ENCODE measurements around the gene EEF2. TPM values are rescaled to one million over a fixed set of nuclear protein-coding genes. Genes with fewer than 3 reads are reported as not detected.
"Not testable (repeated sequence)": the region's sequence is repeated elsewhere in the genome, so short reads cannot be mapped to it uniquely, and the experiment has no call there.

EEF2 gene
- polyA plus RNA-seq, 3 donors, result 264 to 836 (median 323) TPM

DNA sequence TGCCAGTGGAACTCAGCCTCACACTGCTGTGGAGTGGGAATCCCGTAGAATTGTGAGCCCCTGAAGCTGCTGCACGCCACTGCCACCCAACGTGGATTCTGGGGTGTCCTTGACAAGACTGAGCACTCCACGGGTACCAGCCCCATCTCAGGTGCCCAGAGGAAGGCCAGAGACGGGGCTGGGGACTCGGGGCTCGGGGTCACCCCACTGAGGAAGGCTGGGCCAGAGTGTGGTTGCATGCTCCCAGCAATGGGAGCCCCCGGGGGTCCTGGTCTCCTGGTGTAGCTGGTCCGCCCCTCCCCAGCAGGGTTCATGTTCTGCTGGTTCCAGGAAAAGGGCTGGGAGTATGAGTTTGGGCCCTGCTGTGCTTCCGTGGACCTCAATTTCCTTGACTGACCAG, 29.6 kb downstream of the EEF2 start:
- intact Hi-C loops (cut with micrococcal nuclease), result no loop called here
- H3K36me3 Mint-ChIP-seq, result peaks cover 14 to 39% of the 10 kb centered on the region in 2 donors

GRCh38 chr19:3955276-3955675, 30.0 kb downstream of the EEF2 start:
- H4K20me1 ChIP-seq (ENCODE audit: insufficient read depth, low read length); H3K27me3 ChIP-seq (ENCODE audit: control insufficient read depth in 2 of 2, insufficient read depth in 2 of 2, low read length in 2 of 2); H2AFZ ChIP-seq (ENCODE audit: insufficient read depth, low read depth, low read length, poor library complexity, severe bottlenecking); H3K4me3 ChIP-seq (replicated peaks in 1 of 3; ENCODE audit: low read depth in 2 of 3, low read length in 3 of 3); H3K27ac Mint-ChIP-seq; intact Hi-C loops (cut with micrococcal nuclease); H3K4me3 Mint-ChIP-seq; DNase-seq; H3K4me2 ChIP-seq (replicated peaks; ENCODE audit: extremely low read depth, low read length, poor library complexity, severe bottlenecking); H3K9me3 Mint-ChIP-seq; H3K9ac ChIP-seq (ENCODE audit: insufficient read depth, low read length, poor library complexity, severe bottlenecking); H3K27ac ChIP-seq (ENCODE audit: low read depth in 1 of 2, low read length in 2 of 2); H3K79me2 ChIP-seq (ENCODE audit: insufficient read depth, low read length); H3K9me3 ChIP-seq (replicated peaks in 1 of 2; ENCODE audit: control insufficient read depth in 1 of 2, insufficient read depth in 1 of 2, low read length in 2 of 2): not testable (repeated sequence)
- H3K36me3 ChIP-seq (replicated peaks in 1 of 2; ENCODE audit: control insufficient read depth in 1 of 2, insufficient read depth in 2 of 2, low read length in 2 of 2), result peaks cover 24 to 41% of the 10 kb centered on the region in 2 donors
- Mint-ChIP-seq H3K27me3 (ENCODE audit: low read depth in 3 of 3) (peaks cover 4 to 12% (median 8%) of the 10 kb centered on the region in 3 donors), H3K4me1 (peaks cover 21% of the 10 kb centered on the region), H3K36me3 (peaks cover 12 to 35% of the 10 kb centered on the region in 2 donors)
- 98% methylated on average over 6 of the region's 13 CpGs for WGBS (ENCODE audit: insufficient coverage)
- peaks cover 0 to 16% of the 10 kb centered on the region in 2 donors for H3K4me1 ChIP-seq (ENCODE audit: control insufficient read depth in 1 of 2, insufficient read depth in 2 of 2, low read length in 2 of 2)

More for the DNA sequence above, 29.6 kb downstream of the EEF2 start:
- no peak overlapping the region for H3K4me3 ChIP-seq (replicated peaks in 1 of 3; ENCODE audit: low read depth in 2 of 3, low read length in 3 of 3)
- peaks cover 0 to 12% of the 10 kb centered on the region in 2 donors for H3K4me1 ChIP-seq (ENCODE audit: control insufficient read depth in 1 of 2, insufficient read depth in 2 of 2, low read length in 2 of 2)
- no peak overlapping the region for H3K27ac ChIP-seq (ENCODE audit: low read depth in 1 of 2, low read length in 2 of 2)
- H3K9me3 ChIP-seq (replicated peaks in 1 of 2; ENCODE audit: control insufficient read depth in 1 of 2, insufficient read depth in 1 of 2, low read length in 2 of 2), result no peaks in the 10 kb centered on the region
- peaks cover 21% of the 10 kb centered on the region for H3K4me1 Mint-ChIP-seq
- no peak overlapping the region for H3K27ac Mint-ChIP-seq
- H2AFZ ChIP-seq (ENCODE audit: insufficient read depth, low read depth, low read length, poor library complexity, severe bottlenecking), result no peak overlapping the region
- 93% methylated on average over 9 of the region's 10 CpGs for WGBS (ENCODE audit: insufficient coverage)
- peaks cover 27 to 45% of the 10 kb centered on the region in 2 donors for H3K36me3 ChIP-seq (replicated peaks in 1 of 2; ENCODE audit: control insufficient read depth in 1 of 2, insufficient read depth in 2 of 2, low read length in 2 of 2)
- no peak overlapping the region for H3K9ac ChIP-seq (ENCODE audit: insufficient read depth, low read length, poor library complexity, severe bottlenecking)
- no peaks in the 10 kb centered on the region for H3K27me3 ChIP-seq (ENCODE audit: control insufficient read depth in 2 of 2, insufficient read depth in 2 of 2, low read length in 2 of 2)
- H3K4me3 Mint-ChIP-seq, result no peak overlapping the region
- peaks cover 4 to 9% (median 8%) of the 10 kb centered on the region in 3 donors for H3K27me3 Mint-ChIP-seq (ENCODE audit: low read depth in 3 of 3)
- no peak overlapping the region for H3K4me2 ChIP-seq (replicated peaks; ENCODE audit: extremely low read depth, low read length, poor library complexity, severe bottlenecking)
- DNase-seq, result no peak
- H3K79me2 ChIP-seq (ENCODE audit: insufficient read depth, low read length), result no peaks in the 10 kb centered on the region
- peaks cover 8% of the 10 kb centered on the region for H4K20me1 ChIP-seq (ENCODE audit: insufficient read depth, low read length)
- peaks cover 0 to 2% (median 0%) of the 10 kb centered on the region in 7 donors for H3K9me3 Mint-ChIP-seq
- TF ChIP-seq, protein P1, sequence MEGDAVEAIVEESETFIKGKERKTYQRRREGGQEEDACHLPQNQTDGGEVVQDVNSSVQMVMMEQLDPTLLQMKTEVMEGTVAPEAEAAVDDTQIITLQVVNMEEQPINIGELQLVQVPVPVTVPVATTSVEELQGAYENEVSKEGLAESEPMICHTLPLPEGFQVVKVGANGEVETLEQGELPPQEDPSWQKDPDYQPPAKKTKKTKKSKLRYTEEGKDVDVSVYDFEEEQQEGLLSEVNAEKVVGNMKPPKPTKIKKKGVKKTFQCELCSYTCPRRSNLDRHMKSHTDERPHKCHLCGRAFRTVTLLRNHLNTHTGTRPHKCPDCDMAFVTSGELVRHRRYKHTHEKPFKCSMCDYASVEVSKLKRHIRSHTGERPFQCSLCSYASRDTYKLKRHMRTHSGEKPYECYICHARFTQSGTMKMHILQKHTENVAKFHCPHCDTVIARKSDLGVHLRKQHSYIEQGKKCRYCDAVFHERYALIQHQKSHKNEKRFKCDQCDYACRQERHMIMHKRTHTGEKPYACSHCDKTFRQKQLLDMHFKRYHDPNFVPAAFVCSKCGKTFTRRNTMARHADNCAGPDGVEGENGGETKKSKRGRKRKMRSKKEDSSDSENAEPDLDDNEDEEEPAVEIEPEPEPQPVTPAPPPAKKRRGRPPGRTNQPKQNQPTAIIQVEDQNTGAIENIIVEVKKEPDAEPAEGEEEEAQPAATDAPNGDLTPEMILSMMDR (IDR thresholded peaks at IDR 0.05), result no peak

All from CD14-positive monocyte (primary cell).